GM12878 (cell line): ENCODE results near the gene B4GALNT4. TPM values are rescaled to one million over a fixed set of nuclear protein-coding genes. Genes with fewer than 3 reads are reported as not detected.

ENCODE experiments used
- ATAC-seq: fragments of 200-7000 bp; cut with Tn5 transposase; 3 replicates; pipeline ENCODE4 v1.9.1; 2020; ENCODE audit warnings: mild to moderate bottlenecking, moderate library complexity
- BruUV-seq: library from RNA; stranded (reverse); fragments of 400-500 nt; replicated peaks from 2 replicates; lab custom pipeline; 2021; lab: Mats Ljungman, UMichigan
- CTCF ChIA-PET: fragments of 300-600 bp; sonication (Branson Sonifier 250); formaldehyde crosslinking; extraction: SDS; loops from one replicate; lab custom pipeline; 2021; ENCODE audit warnings: inconsistent platforms; lab: Yijun Ruan, JAX
- POLR2A ChIA-PET: fragments of 350-600 bp; formaldehyde crosslinking; extraction: SDS; loops from one replicate; lab custom pipeline; 2021; ENCODE audit warnings: inconsistent platforms; lab: Charles Lee
- RAD21 ChIA-PET: fragments of 300-600 bp; sonication (Branson Sonifier 250); formaldehyde crosslinking; loops from one replicate; lab custom pipeline; 2023; ENCODE audit warnings: antibody characterized with exemption; ENCODE audit not compliant: unreplicated experiment; lab: Charles Lee
- SMC1A ChIA-PET: fragments of 300-600 bp; sonication (Branson Sonifier 250); formaldehyde crosslinking; loops from one replicate; lab custom pipeline; 2023; ENCODE audit not compliant: unreplicated experiment, uncharacterized antibody; lab: Charles Lee
- DNase-seq: peaks from one replicate; pipeline ENCODE4 v3.0.0-alpha.2; 2011; ENCODE audit warnings: low read depth, low spot score
- FAIRE-seq: peaks from 3 replicates; lab custom pipeline; 2011; peaks lifted over from hg19 to GRCh38; lab: Jason Lieb, UNC
- H2AFZ ChIP-seq: 2 replicates; pipeline ENCODE4 v1.6.0; 2011; ENCODE audit warnings: low read depth, low read length, control low read depth; ENCODE audit not compliant: control insufficient read depth
- H3K27ac ChIP-seq: 2 replicates; pipeline ENCODE4 v1.5.1; 2011; ENCODE audit warnings: control low read depth; ENCODE audit not compliant: control insufficient read depth, insufficient read depth
- H3K27me3 ChIP-seq, 2 experiments: replicated peaks in 1 of 2; 2 replicates each; pipeline versions ENCODE4 v1.6.0 to v1.6.1; 2011; ENCODE audit warnings: low read length in 1 of 2; ENCODE audit not compliant: control insufficient read depth in 2 of 2, insufficient read depth in 2 of 2
- H3K36me3 ChIP-seq, 2 experiments: 2 replicates each; pipeline ENCODE4 v1.5.1; 2011; ENCODE audit warnings: low read length in 1 of 2; ENCODE audit not compliant: control insufficient read depth in 2 of 2, insufficient read depth in 2 of 2
- H3K4me1 ChIP-seq: 2 replicates; pipeline ENCODE4 v1.6.1; 2011; ENCODE audit warnings: mild to moderate bottlenecking, low read length, moderate library complexity, mixed read lengths; ENCODE audit not compliant: control insufficient read depth, insufficient read depth
- H3K4me2 ChIP-seq: 2 replicates; pipeline ENCODE4 v1.6.0; 2011; ENCODE audit warnings: control low read depth; ENCODE audit not compliant: control insufficient read depth, insufficient read depth
- H3K4me3 ChIP-seq: fragments of 200-600 bp; sonication (generic); 2 replicates; pipeline ENCODE4 v1.5.1; 2016
- H3K79me2 ChIP-seq: 2 replicates; pipeline ENCODE4 v1.6.0; 2011; ENCODE audit warnings: low read length; ENCODE audit not compliant: control insufficient read depth, insufficient read depth
- H3K9ac ChIP-seq: 2 replicates; pipeline ENCODE4 v1.8.0; 2011; ENCODE audit warnings: low read length, control low read depth, mixed read lengths; ENCODE audit not compliant: control insufficient read depth, insufficient read depth
- H3K9me3 ChIP-seq: replicated peaks from 3 replicates; pipeline ENCODE4 v1.5.1; 2011; ENCODE audit warnings: mild to moderate bottlenecking, low read length; ENCODE audit not compliant: control insufficient read depth, insufficient read depth
- H4K20me1 ChIP-seq: 2 replicates; pipeline ENCODE4 v1.6.0; 2011; ENCODE audit not compliant: control insufficient read depth, insufficient read depth
- BHLHE40 ChIP-seq, 2 experiments: fragments of 450-650 bp in 1 of 2; IDR thresholded peaks; 2 replicates each; pipeline ENCODE4 v1.6.1; 2011 to 2017; ENCODE audit warnings: low read depth in 2 of 2, borderline replicate concordance in 1 of 2, improper control_type of control experiment in 1 of 2, low read length in 1 of 2, mild to moderate bottlenecking in 1 of 2
- DPF2 ChIP-seq: fragments of 450-650 bp; IDR thresholded peaks from 2 replicates; pipeline ENCODE4 v1.6.1; 2017; ENCODE audit warnings: mild to moderate bottlenecking
- IKZF1 ChIP-seq: fragments of 450-650 bp; conservative IDR thresholded peaks from 2 replicates; pipeline ENCODE4 v1.6.1; 2017; ENCODE audit warnings: antibody characterized with exemption, mild to moderate bottlenecking
- LARP7 ChIP-seq: fragments of 450-650 bp; IDR thresholded peaks from 2 replicates; pipeline ENCODE4 v1.6.1; 2017; ENCODE audit warnings: mild to moderate bottlenecking
- NR2F1 ChIP-seq: fragments of 450-650 bp; conservative IDR thresholded peaks from 2 replicates; pipeline ENCODE4 v1.6.1; 2017; ENCODE audit warnings: mild to moderate bottlenecking
- NRF1 ChIP-seq: conservative IDR thresholded peaks from 2 replicates; pipeline ENCODE4 v1.6.1; 2011; ENCODE audit warnings: mild to moderate bottlenecking, low read depth, low read length, improper control_type of control experiment
- SMC3 ChIP-seq: IDR thresholded peaks from 2 replicates; pipeline ENCODE4 v1.6.1; 2011; ENCODE audit warnings: low read length, improper control_type of control experiment, borderline replicate concordance
- whole genome bisulfite sequencing: methylation state at CpG from one replicate; pipeline ENCODE4 v1.1.6; 2016; ENCODE audit warnings: low lambda C conversion rate; ENCODE audit not compliant: insufficient replicate concordance, insufficient coverage; ENCODE audit errors: missing lambda C conversion rate; 5-methylcytosine and 5-hydroxymethylcytosine counted together
- in situ Hi-C: fragments of 300-500 bp; cut with MboI; formaldehyde crosslinking; loops from 9 replicates; pipeline ENCODE4 v1.14.3; 2018; ENCODE audit warnings: mixed read lengths
- intact Hi-C: fragments of 100-400 bp; cut with micrococcal nuclease; formaldehyde crosslinking; loops from one replicate; pipeline ENCODE4 v1.14.2; 2022; ENCODE audit not compliant: unreplicated experiment
- polyA plus RNA-seq, 11 experiments: library from polyadenylated mRNA; depleted of rRNA in 4 of 11; unstranded in 6 of 11; stranded (reverse) in 5 of 11; fragments of >200 nt; fragmentation: Nextera tagmentation in 4 of 11; fragmentation: Illumina TruSeq in 1 of 11; extraction: Ambion mirVana in 4 of 11; extraction: Trizol in 1 of 11; gene quantifications; 1 replicate in 1 of 11; 2 replicates in 10 of 11; pipeline versions ENCODE4 v1.2.1 to v1.2.3, GENCODE V29; 2011 to 2016; ENCODE audit warnings: inconsistent platforms in 2 of 11, missing spikeins in 2 of 11, low read depth in 1 of 11
- total RNA-seq, 4 experiments: library from RNA; depleted of rRNA in 3 of 4; stranded (reverse); fragments of >200 nt in 3 of 4; fragmentation: Illumina TruSeq in 1 of 4; extraction: Trizol in 1 of 4; gene quantifications; 2 replicates each; pipeline versions ENCODE4 v1.2.1 to v1.2.3, GENCODE V29; 2013 to 2021
- TF ChIP-seq, protein P1 (sequence below), 3 experiments: IDR thresholded peaks in 2 of 3; conservative IDR thresholded peaks in 1 of 3; 2 replicates each; pipeline ENCODE4 v1.5.1; 2011; ENCODE audit warnings: low read depth in 3 of 3, low read length in 3 of 3, mild to moderate bottlenecking in 3 of 3, control low read depth in 2 of 3, moderate library complexity in 2 of 3, inconsistent platforms in 1 of 3, mixed read lengths in 1 of 3; ENCODE audit not compliant: control insufficient read depth in 2 of 3, insufficient read depth in 1 of 3; ENCODE audit errors: extremely low read depth in 1 of 3

The B4GALNT4 gene
- total and polyA plus RNA-seq, 10 of the 15 experiments (the other 5 are each of a cell fraction or from before 2014, with no cell fraction given): 0.04 to 0.82 (median 0.40) TPM; not detected in 6

- FAIRE-seq (no peak), ATAC-seq (peak; percentile 97), DNase-seq (no peak)
- Histone ChIP-seq H3K4me1 (no peaks in the 10 kb centered on the region), H3K36me3 (no peaks in the 10 kb centered on the region), H2AFZ (peak overlapping the region; percentile 34; the same call in 1 of the 2 replicates), H3K9ac (no peak overlapping the region), H3K79me2 (no peaks in the 10 kb centered on the region), H3K27me3 (no peaks in the 10 kb centered on the region), H3K9me3 (no peaks in the 10 kb centered on the region; the same call in 2 of the 3 replicates), H4K20me1 (no peaks in the 10 kb centered on the region), H3K27ac (no peak overlapping the region), H3K4me3 (no peak overlapping the region), H3K4me2 (peak overlapping the region; percentile 33; the same call in 1 of the 2 replicates)
- ChIA-PET POLR2A (no interaction called here), CTCF (interaction anchor here (0.8 to 1.4 kb wide), 5 partner anchors 52 to 146 kb away, joined by 3 to 10 read pairs (median 3); partner anchors contain the start of gene PTDSS2), SMC1A (interaction anchor here (1.7 kb wide), 1 partner anchor 146 kb away, joined by 5 read pairs; no protein-coding TSS in a partner anchor), RAD21 (interaction anchor here (1.1 to 1.3 kb wide), 2 partner anchors 51 to 129 kb away, joined by 3 to 4 read pairs; no protein-coding TSS in a partner anchor)
- in situ Hi-C loops: no loop called here
- intact Hi-C loops: no loop called here
- WGBS: 45% methylated on average over 40 of the region's 43 CpGs
- BruUV-seq: no TSS peak
- TF ChIP-seq IKZF1 (no peak), LARP7 (0 out of 2 replicates have a peak, but pooled peaks have one; percentile 37), BHLHE40 (IDR thresholded peaks at IDR 0.05; ENCODE audit: borderline replicate concordance in 1 of 2, low read depth in 2 of 2, low read length in 1 of 2) (0 out of 4 replicates have a peak, but pooled peaks of 1 of the 2 experiments have one; percentile 15), NRF1 (0 out of 2 replicates have a peak, but pooled peaks have one; percentile 17), NR2F1 (peak; percentile 60), DPF2 (no peak), SMC3 (peak; percentile 19; the same call in 1 of the 2 replicates)
- TF ChIP-seq, protein P1, sequence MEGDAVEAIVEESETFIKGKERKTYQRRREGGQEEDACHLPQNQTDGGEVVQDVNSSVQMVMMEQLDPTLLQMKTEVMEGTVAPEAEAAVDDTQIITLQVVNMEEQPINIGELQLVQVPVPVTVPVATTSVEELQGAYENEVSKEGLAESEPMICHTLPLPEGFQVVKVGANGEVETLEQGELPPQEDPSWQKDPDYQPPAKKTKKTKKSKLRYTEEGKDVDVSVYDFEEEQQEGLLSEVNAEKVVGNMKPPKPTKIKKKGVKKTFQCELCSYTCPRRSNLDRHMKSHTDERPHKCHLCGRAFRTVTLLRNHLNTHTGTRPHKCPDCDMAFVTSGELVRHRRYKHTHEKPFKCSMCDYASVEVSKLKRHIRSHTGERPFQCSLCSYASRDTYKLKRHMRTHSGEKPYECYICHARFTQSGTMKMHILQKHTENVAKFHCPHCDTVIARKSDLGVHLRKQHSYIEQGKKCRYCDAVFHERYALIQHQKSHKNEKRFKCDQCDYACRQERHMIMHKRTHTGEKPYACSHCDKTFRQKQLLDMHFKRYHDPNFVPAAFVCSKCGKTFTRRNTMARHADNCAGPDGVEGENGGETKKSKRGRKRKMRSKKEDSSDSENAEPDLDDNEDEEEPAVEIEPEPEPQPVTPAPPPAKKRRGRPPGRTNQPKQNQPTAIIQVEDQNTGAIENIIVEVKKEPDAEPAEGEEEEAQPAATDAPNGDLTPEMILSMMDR (IDR thresholded peaks at IDR 0.05 in 2 of 3, conservative IDR thresholded peaks at IDR 0.05 in 1 of 3; ENCODE audit: control insufficient read depth in 2 of 3, extremely low read depth in 1 of 3, insufficient read depth in 1 of 3, low read depth in 3 of 3, low read length in 3 of 3): peak; percentile 18 to 74 (median 62); a peak in 4 of 6 replicates
Measured at GRCh38 chr11:396948-397548, 27.7 kb downstream of the B4GALNT4 start.
